K562 (cell line): ENCODE data around the gene TUBB8B. TPM values are rescaled to one million over a fixed set of nuclear protein-coding genes. Genes with fewer than 3 reads are reported as not detected.
"Not testable (repeated sequence)": the region's sequence is repeated elsewhere in the genome, so short reads cannot be mapped to it uniquely, and the experiment has no call there.

Experiments used
- ATAC-seq: fragments of 200-7000 bp; cut with Tn5 transposase; 3 replicates; pipeline ENCODE4 v1.9.1; 2020; ENCODE audit warnings: moderate library complexity
- BruUV-seq: library from RNA; stranded (reverse); fragments of 400-500 nt; replicated peaks from 2 replicates; lab custom pipeline; 2021; lab: Mats Ljungman, UMichigan
- CTCF ChIA-PET: fragments of 300-600 bp; formaldehyde crosslinking; extraction: SDS; loops from one replicate; lab custom pipeline; 2021; ENCODE audit warnings: low intra/inter-chr PET ratio; lab: Yijun Ruan, JAX
- POLR2A ChIA-PET: fragments of 300-600, 350-650 bp; sonication (Branson Sonifier 250); formaldehyde crosslinking; extraction: SDS; loops from one replicate; lab custom pipeline; 2021; ENCODE audit warnings: antibody characterized with exemption, inconsistent platforms; lab: Yijun Ruan, JAX
- DNase-seq, 4 experiments: peaks; one replicate each; pipeline versions ENCODE4 v3.0.0 to v3.0.0-alpha.2; 2011 to 2018; ENCODE audit warnings: low spot score in 3 of 4, mixed read lengths in 3 of 4; ENCODE audit errors: extremely low read depth in 1 of 4
- FAIRE-seq: peaks from 2 replicates; lab custom pipeline; 2011; peaks lifted over from hg19 to GRCh38; lab: Jason Lieb, UNC
- H2AFZ ChIP-seq: 2 replicates; pipeline ENCODE4 v1.6.0; 2011; ENCODE audit warnings: low read depth, low read length, control low read depth, inconsistent platforms
- H3K27ac ChIP-seq: fragments of 200-600 bp; 3 replicates; pipeline ENCODE4 v1.8.0; 2011; ENCODE audit warnings: low read depth, mild to moderate bottlenecking, control low read depth, inconsistent platforms, low read length, moderate library complexity, mixed read lengths; ENCODE audit errors: extremely low read depth
- H3K27me3 ChIP-seq, 2 experiments: fragments of 300-600 bp in 1 of 2; 2 replicates in 1 of 2; 3 replicates in 1 of 2; pipeline versions ENCODE4 v1.6.0 to v1.8.0; 2011; ENCODE audit warnings: inconsistent platforms in 2 of 2, low read length in 2 of 2, mild to moderate bottlenecking in 1 of 2, mixed read lengths in 1 of 2, moderate library complexity in 1 of 2; ENCODE audit not compliant: control insufficient read depth in 2 of 2, insufficient read depth in 2 of 2
- H3K36me3 ChIP-seq: fragments of 300-600 bp; 3 replicates; pipeline ENCODE4 v1.8.0; 2011; ENCODE audit warnings: mild to moderate bottlenecking, low read length, inconsistent platforms; ENCODE audit not compliant: control insufficient read depth, insufficient read depth
- H3K4me1 ChIP-seq, 2 experiments: fragments of 200-600 bp in 1 of 2; replicated peaks in 1 of 2; 2 replicates in 1 of 2; 3 replicates in 1 of 2; pipeline versions ENCODE4 v1.5.1 to v1.8.0; 2011; ENCODE audit warnings: inconsistent platforms in 2 of 2, low read length in 2 of 2, mild to moderate bottlenecking in 1 of 2, mixed read lengths in 1 of 2, moderate library complexity in 1 of 2; ENCODE audit not compliant: control insufficient read depth in 2 of 2, insufficient read depth in 2 of 2
- H3K4me2 ChIP-seq: 2 replicates; pipeline ENCODE4 v1.6.1; 2011; ENCODE audit warnings: low read length, control low read depth, inconsistent platforms, mixed read lengths; ENCODE audit not compliant: insufficient read depth
- H3K4me3 ChIP-seq: fragments of 200-600 bp; sonication (generic), shearing (Covaris generic); 2 replicates; pipeline ENCODE4 v1.5.1; 2016; ENCODE audit warnings: control low read depth, inconsistent platforms
- H3K79me2 ChIP-seq: fragments of 200-600 bp; 3 replicates; pipeline ENCODE4 v1.8.0; 2011; ENCODE audit warnings: low read length, inconsistent platforms; ENCODE audit not compliant: control insufficient read depth, insufficient read depth
- H3K9ac ChIP-seq, 2 experiments: 2 replicates each; pipeline versions ENCODE4 v1.6.0 to v1.6.1; 2011; ENCODE audit warnings: low read depth in 2 of 2, low read length in 2 of 2, control low read depth in 1 of 2, inconsistent platforms in 1 of 2, mild to moderate bottlenecking in 1 of 2, mixed read lengths in 1 of 2; ENCODE audit not compliant: insufficient read depth in 1 of 2
- H3K9me1 ChIP-seq: one replicate; pipeline ENCODE4 v1.6.0; 2011; ENCODE audit warnings: inconsistent platforms, mild to moderate bottlenecking, low read length, moderate library complexity; ENCODE audit not compliant: control insufficient read depth, insufficient read depth
- H3K9me3 ChIP-seq: replicated peaks from 2 replicates; pipeline ENCODE4 v1.5.1; 2011; ENCODE audit warnings: low read depth, low read length, inconsistent platforms; ENCODE audit not compliant: control insufficient read depth, insufficient read depth
- H4K20me1 ChIP-seq: replicated peaks from 2 replicates; pipeline ENCODE4 v1.6.1; 2011; ENCODE audit warnings: low read length, inconsistent platforms, mixed read lengths; ENCODE audit not compliant: control insufficient read depth, insufficient read depth
- CTCF ChIP-seq, 3 experiments: IDR thresholded peaks in 2 of 3; conservative IDR thresholded peaks in 1 of 3; 2 replicates each; pipeline ENCODE4 v1.5.1; 2011 to 2012; ENCODE audit warnings: low read length in 3 of 3, mild to moderate bottlenecking in 3 of 3, control low read depth in 2 of 3, improper control_type of control experiment in 1 of 3, inconsistent platforms in 1 of 3, low read depth in 1 of 3, mixed read lengths in 1 of 3, moderate library complexity in 1 of 3; ENCODE audit not compliant: insufficient read depth in 2 of 3
- CTCFL ChIP-seq: IDR thresholded peaks from 2 replicates; pipeline ENCODE4 v1.6.1; 2011; ENCODE audit warnings: borderline replicate concordance, low read depth, mild to moderate bottlenecking, moderate library complexity, low read length; ENCODE audit not compliant: insufficient read depth, poor library complexity, severe bottlenecking
- CXXC5 ChIP-seq: fragments of 250-450 bp; sonication (Bioruptor Pico); IDR thresholded peaks from 2 replicates; pipeline ENCODE4 v1.8.0; 2022; ENCODE audit warnings: inconsistent platforms, mild to moderate bottlenecking, moderate library complexity
- L3MBTL2 ChIP-seq: fragments of 450-650 bp; IDR thresholded peaks from 2 replicates; pipeline ENCODE4 v1.6.1; 2016; ENCODE audit warnings: mild to moderate bottlenecking, moderate library complexity
- ZBTB33 ChIP-seq: sonication (generic); formaldehyde crosslinking; IDR thresholded peaks from 2 replicates; pipeline ENCODE4 v1.8.1; 2023; ENCODE audit warnings: mild to moderate bottlenecking, missing genetic modification reagents
- ZFP36 ChIP-seq: fragments of 150-350 bp; IDR thresholded peaks from 2 replicates; pipeline ENCODE4 v1.6.1; 2018; ENCODE audit warnings: low read length, low read depth; ENCODE audit not compliant: partially characterized antibody
- WGBS: fragments of 100-300 bp; shearing (Covaris generic); methylation state at CpG from one replicate; pipeline ENCODE4 v1.1.6; 2016; ENCODE audit warnings: low coverage, mixed read lengths; ENCODE audit not compliant: insufficient coverage; ENCODE audit errors: missing lambda C conversion rate; 5-methylcytosine and 5-hydroxymethylcytosine counted together
- in situ Hi-C: fragments of 300-500 bp; cut with MboI; formaldehyde crosslinking; loops from 4 replicates; pipeline ENCODE4 v1.15.0; 2018; ENCODE audit warnings: inconsistent platforms, mixed read lengths
- intact Hi-C: fragments of 100-400 bp; cut with micrococcal nuclease; formaldehyde crosslinking; loops from 2 replicates; pipeline ENCODE4 v1.14.2; 2022
- polyA plus RNA-seq, 8 experiments: library from polyadenylated mRNA; depleted of rRNA in 4 of 8; stranded (reverse) in 5 of 8; unstranded in 3 of 8; fragments of >200 nt; fragmentation: Nextera tagmentation in 2 of 8; fragmentation: Illumina TruSeq in 1 of 8; extraction: Ambion mirVana in 2 of 8; extraction: Trizol in 1 of 8; gene quantifications; 2 replicates each; pipeline versions ENCODE4 v1.2.1 to v1.2.3, GENCODE V29; 2011 to 2014; ENCODE audit warnings: inconsistent platforms in 1 of 8, missing spikeins in 1 of 8
- total RNA-seq, 7 experiments: library from RNA; depleted of rRNA in 6 of 7; stranded (reverse); fragments of >200 nt in 6 of 7; fragmentation: Illumina TruSeq in 2 of 7; extraction: Trizol in 2 of 7; gene quantifications; 2 replicates each; pipeline versions ENCODE4 v1.2.1 to v1.2.3, GENCODE V29; 2011 to 2021; ENCODE audit warnings: low replicate concordance in 1 of 7

The TUBB8B gene
- total and polyA plus RNA-seq, 9 of the 15 experiments (the other 6 are each of a cell fraction or from before 2014, with no cell fraction given) = 0.08 TPM; not detected in 8

- POLR2A ChIA-PET, H3K4me3 ChIP-seq, H3K9me1 ChIP-seq, ATAC-seq, H3K4me2 ChIP-seq, FAIRE-seq, H3K79me2 ChIP-seq, DNase-seq, intact Hi-C loops, CTCF ChIA-PET, BruUV-seq, in situ Hi-C loops, H3K9ac ChIP-seq, H3K9me3 ChIP-seq, H4K20me1 ChIP-seq, H3K27ac ChIP-seq, H3K27me3 ChIP-seq, H3K36me3 ChIP-seq, H2AFZ ChIP-seq: not testable (repeated sequence)
- TF ChIP-seq ZFP36 = peak; percentile 31
- peaks cover 0 to 10% of the 10 kb centered on the region in 2 experiments; a peak in 2 of 5 replicates for H3K4me1 ChIP-seq
- 7% methylated on average over 4 of the region's 6 CpGs for WGBS
These were observed 30.8 kb upstream of the TUBB8B start for GRCh38 chr18:80202-80601.

DNA sequence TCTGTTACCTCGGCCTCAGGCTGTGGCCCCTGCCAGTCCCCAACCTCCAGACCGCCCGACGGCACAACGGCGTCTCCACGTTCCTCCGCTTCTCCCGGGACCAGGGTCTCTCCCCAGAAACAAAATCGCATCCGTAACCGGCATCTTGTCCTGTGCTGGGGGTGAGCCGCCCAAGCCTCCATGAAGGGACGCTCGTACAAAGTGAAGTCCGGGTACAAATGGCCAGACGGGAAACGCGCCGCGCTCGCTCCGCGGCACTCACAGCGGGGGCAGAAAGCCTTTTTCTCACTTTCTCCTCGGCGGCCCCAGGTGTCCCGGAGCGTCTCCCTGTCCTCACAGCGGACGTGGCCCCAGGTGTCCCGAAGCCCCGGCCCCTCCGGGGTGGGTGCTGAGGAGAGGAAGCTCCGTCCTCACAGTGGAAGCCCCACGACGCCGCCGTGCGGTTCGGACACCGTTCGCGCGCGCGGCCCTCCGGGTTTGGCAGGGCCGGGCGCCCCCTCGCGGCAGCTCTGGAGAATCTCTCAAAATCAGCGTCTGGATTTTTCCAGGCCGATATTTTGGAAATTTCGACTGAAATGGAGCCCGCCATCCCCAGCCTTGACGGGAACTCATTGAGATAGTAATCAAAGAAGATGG lies 26.2 kb upstream of the TUBB8B start:
- in situ Hi-C loops, H2AFZ ChIP-seq, H3K27ac ChIP-seq, POLR2A ChIA-PET, H3K9ac ChIP-seq, H3K4me3 ChIP-seq, H3K4me2 ChIP-seq, FAIRE-seq, H3K79me2 ChIP-seq, H3K9me1 ChIP-seq, intact Hi-C loops, CTCF ChIA-PET, H3K27me3 ChIP-seq, BruUV-seq, H4K20me1 ChIP-seq, H3K9me3 ChIP-seq, H3K36me3 ChIP-seq: not testable (repeated sequence)
- ATAC-seq (peak; percentile 73), DNase-seq (peak in 1 of 4 experiments; percentile 58)
- peaks cover 0 to 19% of the 10 kb centered on the region in 2 experiments; a peak in 2 of 5 replicates for H3K4me1 ChIP-seq
- 26% methylated on average over 30 of the region's 57 CpGs for whole genome bisulfite sequencing
- peak in 2 of 3 experiments; percentile 48 to 72; a peak in 5 of 6 replicates for TF ChIP-seq CTCF (IDR thresholded peaks at IDR 0.05 in 2 of 3, conservative IDR thresholded peaks at IDR 0.05 in 1 of 3; ENCODE audit: insufficient read depth in 2 of 3, low read depth in 1 of 3, low read length in 3 of 3)
- TF ChIP-seq L3MBTL2 = peak; percentile 64
- 0 out of 2 replicates have a peak, but pooled peaks have one; percentile 18 for TF ChIP-seq CXXC5 (CRISPR knock-in tag)
- TF ChIP-seq CTCFL = peak; percentile 59
- 0 out of 2 replicates have a peak, but pooled peaks have one; percentile 25 for TF ChIP-seq ZBTB33 (CRISPR knock-in tag)
